Measurements from ENCODE around the gene NUBP1.
"Not testable (repeated sequence)": the region's sequence is repeated elsewhere in the genome, so short reads cannot be mapped to it uniquely, and the experiment has no call there.

NUBP1 gene

GRCh38 chr16:10743610-10744369 is at the start of gene NUBP1:
Gene NUBP1, plus strand, starts transcription at chr16:10743842. Its CDS starts 22 bp downstream, at chr16:10743864.
- DNase-seq (ENCODE audit: low read depth), result peak; percentile 94

- DNase-seq (ENCODE audit: low read depth), result no peak
These were observed 49.8 kb upstream of the NUBP1 start for GRCh38 chr16:10693889-10694288.

- DNase-seq (ENCODE audit: low read depth), result no peak
These were observed 49.3 kb upstream of the NUBP1 start for GRCh38 chr16:10694306-10694705.

- no peak for DNase-seq (ENCODE audit: low read depth)
These were observed 48.8 kb upstream of the NUBP1 start, which contains the start of gene TEKT5 for GRCh38 chr16:10694830-10695229. Gene TEKT5, minus strand, starts transcription at chr16:10694930. Its CDS starts 57 bp downstream, at chr16:10694873.

GRCh38 chr16:10699756-10700155 is 43.9 kb upstream of the NUBP1 start:
- DNase-seq (ENCODE audit: low read depth), result no peak

GRCh38 chr16:10708969-10709368 is 34.7 kb upstream of the NUBP1 start:
- no peak for DNase-seq (ENCODE audit: low read depth)

GRCh38 chr16:10728003-10728887 is 15.4 kb upstream of the NUBP1 start:
- no peak for DNase-seq (ENCODE audit: low read depth)

- DNase-seq (ENCODE audit: low read depth), result peak; percentile 42
These were observed 14.3 kb upstream of the NUBP1 start for GRCh38 chr16:10729104-10730048.

- DNase-seq (ENCODE audit: low read depth), result no peak
These were observed 11.9 kb upstream of the NUBP1 start for GRCh38 chr16:10731790-10732189.

GRCh38 chr16:10737068-10737625 is 6.5 kb upstream of the NUBP1 start:
- peak; percentile 66 for DNase-seq (ENCODE audit: low read depth)

- DNase-seq (ENCODE audit: low read depth), result peak; percentile 88
These were observed 5.2 kb upstream of the NUBP1 start for GRCh38 chr16:10738231-10739077.

- DNase-seq (ENCODE audit: low read depth), result no peak
These were observed 3.4 kb upstream of the NUBP1 start for GRCh38 chr16:10740000-10740844.

- no peak for DNase-seq (ENCODE audit: low read depth)
These were observed 2.8 kb upstream of the NUBP1 start for GRCh38 chr16:10740845-10741208.

- not testable (repeated sequence) for DNase-seq (ENCODE audit: low read depth)
These were observed 2.4 kb upstream of the NUBP1 start for GRCh38 chr16:10741249-10741648.

GRCh38 chr16:10741844-10742243 is 1.8 kb upstream of the NUBP1 start:
- no peak for DNase-seq (ENCODE audit: low read depth)

GRCh38 chr16:10743227-10743609 is 424 bp upstream of the NUBP1 start:
- no peak for DNase-seq (ENCODE audit: low read depth)

- no peak for DNase-seq (ENCODE audit: low read depth)
These were observed 858 bp downstream of the NUBP1 start for GRCh38 chr16:10744370-10745030.

GRCh38 chr16:10745841-10746240 is 2.2 kb downstream of the NUBP1 start:
- DNase-seq (ENCODE audit: low read depth), result no peak

GRCh38 chr16:10750793-10751192 is 7.2 kb downstream of the NUBP1 start:
- DNase-seq (ENCODE audit: low read depth), result no peak
